H9 (cell line): ENCODE data around the gene CCDC57. TPM values are rescaled to one million over a fixed set of nuclear protein-coding genes. Genes with fewer than 3 reads are reported as not detected.

Experiments
- DNase-seq: peaks from one replicate; pipeline ENCODE4 v3.0.0-alpha.2; 2017
- H2AFZ ChIP-seq: one replicate; pipeline ENCODE4 v1.6.1; 2013; ENCODE audit warnings: mild to moderate bottlenecking, low read length, control low read depth, moderate library complexity
- H2AK5ac ChIP-seq: 2 replicates; pipeline ENCODE4 v1.6.1; 2013; ENCODE audit warnings: low read length, control low read depth, mixed read lengths; ENCODE audit not compliant: insufficient read length
- H2BK120ac ChIP-seq: one replicate; pipeline ENCODE4 v1.6.1; 2013; ENCODE audit warnings: low read depth, mild to moderate bottlenecking, low read length, control low read depth, inconsistent platforms; ENCODE audit not compliant: poor library complexity, severe bottlenecking
- H2BK12ac ChIP-seq: 2 replicates; pipeline ENCODE4 v1.6.1; 2013; ENCODE audit warnings: low read length, control low read depth, mixed read lengths, low read depth; ENCODE audit not compliant: insufficient read length
- H2BK15ac ChIP-seq: 2 replicates; pipeline ENCODE4 v1.6.1; 2013; ENCODE audit warnings: low read depth, low read length, control low read depth
- H2BK20ac ChIP-seq: one replicate; pipeline ENCODE4 v1.6.1; 2013; ENCODE audit warnings: low read depth, mild to moderate bottlenecking, low read length, control low read depth, inconsistent platforms; ENCODE audit not compliant: poor library complexity, severe bottlenecking
- H2BK5ac ChIP-seq: 2 replicates; pipeline ENCODE4 v1.6.1; 2013; ENCODE audit warnings: low read length, control low read depth, mixed read lengths; ENCODE audit not compliant: insufficient read length
- H3K14ac ChIP-seq: 2 replicates; pipeline ENCODE4 v1.6.1; 2013; ENCODE audit warnings: low read length, control low read depth; ENCODE audit not compliant: insufficient read depth
- H3K18ac ChIP-seq: 2 replicates; pipeline ENCODE4 v1.6.1; 2013; ENCODE audit warnings: low read depth, mild to moderate bottlenecking, mixed read lengths, low read length, control low read depth; ENCODE audit not compliant: insufficient read length
- H3K23ac ChIP-seq: 2 replicates; pipeline ENCODE4 v1.6.1; 2013; ENCODE audit warnings: low read length, control low read depth, mixed read lengths, low read depth; ENCODE audit not compliant: insufficient read length
- H3K23me2 ChIP-seq: 2 replicates; pipeline ENCODE4 v1.6.1; 2013; ENCODE audit warnings: low read depth, mild to moderate bottlenecking, mixed read lengths, low read length, control low read depth; ENCODE audit not compliant: insufficient read length, poor library complexity, severe bottlenecking
- H3K27ac ChIP-seq: 2 replicates; pipeline ENCODE4 v1.5.1; 2013; ENCODE audit warnings: low read length, control low read depth, mixed read lengths, low read depth; ENCODE audit not compliant: insufficient read length
- H3K27me3 ChIP-seq: 2 replicates; pipeline ENCODE4 v1.6.1; 2013; ENCODE audit warnings: low read length, control low read depth, inconsistent platforms; ENCODE audit not compliant: insufficient read depth
- H3K4ac ChIP-seq: 2 replicates; pipeline ENCODE4 v1.6.1; 2013; ENCODE audit warnings: low read depth, mild to moderate bottlenecking, control low read depth, inconsistent platforms, low read length, moderate library complexity
- H3K4me1 ChIP-seq: 2 replicates; pipeline ENCODE4 v1.6.1; 2013; ENCODE audit warnings: low read length, control low read depth, inconsistent platforms; ENCODE audit not compliant: insufficient read depth
- H3K4me2 ChIP-seq: 2 replicates; pipeline ENCODE4 v1.6.1; 2013; ENCODE audit warnings: low read length, control low read depth, mixed read lengths; ENCODE audit not compliant: insufficient read length, insufficient read depth
- H3K56ac ChIP-seq: 2 replicates; pipeline ENCODE4 v1.6.1; 2013; ENCODE audit warnings: low read depth, mild to moderate bottlenecking, mixed read lengths, low read length, control low read depth; ENCODE audit not compliant: insufficient read length
- H3K79me1 ChIP-seq: 2 replicates; pipeline ENCODE4 v1.6.1; 2013; ENCODE audit warnings: low read depth, mild to moderate bottlenecking, moderate library complexity, low read length, control low read depth, inconsistent platforms; ENCODE audit not compliant: insufficient read depth, poor library complexity, severe bottlenecking
- H3K79me2 ChIP-seq: 2 replicates; pipeline ENCODE4 v1.6.1; 2013; ENCODE audit warnings: low read length, control low read depth, inconsistent platforms; ENCODE audit not compliant: insufficient read depth
- H3K9ac ChIP-seq: 2 replicates; pipeline ENCODE4 v1.6.1; 2013; ENCODE audit warnings: low read length, control low read depth, mixed read lengths; ENCODE audit not compliant: insufficient read length; ENCODE audit errors: extremely low read depth
- H3K9me3 ChIP-seq: one replicate; pipeline ENCODE4 v1.6.1; 2013; ENCODE audit warnings: low read depth, low read length, inconsistent platforms; ENCODE audit not compliant: control insufficient read depth
- H3T11ph ChIP-seq: one replicate; pipeline ENCODE4 v1.6.1; 2013; ENCODE audit warnings: mild to moderate bottlenecking, low read length, control low read depth, inconsistent platforms
- H4K20me1 ChIP-seq: one replicate; pipeline ENCODE4 v1.6.1; 2013; ENCODE audit not compliant: control insufficient read depth, insufficient read length, insufficient read depth
- H4K5ac ChIP-seq: 2 replicates; pipeline ENCODE4 v1.6.1; 2013; ENCODE audit warnings: low read depth, mild to moderate bottlenecking, mixed read lengths, low read length, control low read depth; ENCODE audit not compliant: insufficient read length
- H4K8ac ChIP-seq: replicated peaks from 2 replicates; pipeline ENCODE4 v1.6.1; 2013; ENCODE audit warnings: low read length, control low read depth, mixed read lengths, low read depth; ENCODE audit not compliant: insufficient read length
- H4K91ac ChIP-seq: 2 replicates; pipeline ENCODE4 v1.6.1; 2013; ENCODE audit warnings: low read depth, mild to moderate bottlenecking, moderate library complexity, mixed read lengths, low read length, control low read depth; ENCODE audit not compliant: insufficient read length
- H3K27ac Mint-ChIP-seq, 3 experiments: 2 replicates in 2 of 3; 3 replicates in 1 of 3; pipeline ENCODE4 v1.8.0; 2020 to 2021; ENCODE audit warnings: mixed read lengths in 3 of 3, mild to moderate bottlenecking in 1 of 3, moderate library complexity in 1 of 3
- H3K27me3 Mint-ChIP-seq: 2 replicates; pipeline ENCODE4 v1.8.0; 2021; ENCODE audit warnings: low read depth, mild to moderate bottlenecking, moderate library complexity, mixed read lengths
- H3K36me3 Mint-ChIP-seq, 3 experiments: 2 replicates in 2 of 3; 3 replicates in 1 of 3; pipeline ENCODE4 v1.8.0; 2020 to 2021; ENCODE audit warnings: low read depth in 3 of 3, mixed read lengths in 3 of 3; ENCODE audit not compliant: insufficient read depth in 1 of 3
- H3K4me1 Mint-ChIP-seq, 2 experiments: 2 replicates each; pipeline ENCODE4 v1.8.0; 2020; ENCODE audit warnings: mixed read lengths in 2 of 2
- H3K4me3 Mint-ChIP-seq, 2 experiments: 2 replicates in 1 of 2; 3 replicates in 1 of 2; pipeline ENCODE4 v1.8.0; 2020 to 2021; ENCODE audit warnings: mild to moderate bottlenecking in 2 of 2, mixed read lengths in 2 of 2, moderate library complexity in 1 of 2
- H3K9me3 Mint-ChIP-seq, 2 experiments: 2 replicates in 1 of 2; 3 replicates in 1 of 2; pipeline ENCODE4 v1.8.0; 2020; ENCODE audit warnings: mild to moderate bottlenecking in 2 of 2, mixed read lengths in 2 of 2, moderate library complexity in 1 of 2
- CTCF ChIP-seq: fragments of 200-600 bp; sonication (generic); conservative IDR thresholded peaks from 3 replicates; pipeline ENCODE4 v1.8.0; 2021; ENCODE audit warnings: antibody characterized with exemption, mild to moderate bottlenecking
- WGBS: extraction: QIAGEN DNeasy Blood & Tissue Kit; methylation state at CpG from one replicate; pipeline ENCODE4 v1.1.7; 2013; ENCODE audit warnings: missing lambda C conversion rate, low lambda C conversion rate, mixed read lengths; ENCODE audit not compliant: insufficient read length; ENCODE audit errors: extremely low coverage; 5-methylcytosine and 5-hydroxymethylcytosine counted together
- total RNA-seq: library from RNA; stranded (reverse); gene quantifications from 2 replicates; pipeline ENCODE4 v1.2.1, GENCODE V29; 2021

The CCDC57 gene
- total RNA-seq, 1 experiment from 2014 or later, result 11.0 TPM

- Histone ChIP-seq H3K79me1 (no peaks in the 10 kb centered on the region), H3K27ac (no peak overlapping the region), H2AFZ (no peak overlapping the region), H3K14ac (no peak overlapping the region), H2AK5ac (no peak overlapping the region), H3K23ac (no peak overlapping the region), H3K18ac (no peak overlapping the region), H3K27me3 (no peaks in the 10 kb centered on the region), H3K56ac (no peak overlapping the region), H3K4ac (no peak overlapping the region), H4K5ac (no peak overlapping the region), H2BK120ac (no peak overlapping the region), H4K8ac (no peak overlapping the region), H3K23me2 (peaks cover 4% of the 10 kb centered on the region), H2BK5ac (no peak overlapping the region), H3T11ph (no peak overlapping the region), H2BK20ac (no peak overlapping the region), H2BK12ac (no peak overlapping the region), H3K9me3 (no peaks in the 10 kb centered on the region), H3K4me1 (no peaks in the 10 kb centered on the region), H3K4me2 (no peak overlapping the region), H2BK15ac (no peak overlapping the region), H3K79me2 (no peaks in the 10 kb centered on the region), H4K91ac (no peak overlapping the region), H4K20me1 (no peaks in the 10 kb centered on the region), H3K9ac (no peak overlapping the region)
- WGBS, result no CpG with 5 or more reads among the region's 44 CpGs
- H3K27ac Mint-ChIP-seq, result no peak overlapping the region
- peak; percentile 87 for DNase-seq
- H3K36me3 Mint-ChIP-seq, result peaks cover 3 to 8% (median 5%) of the 10 kb centered on the region in 3 experiments; a peak in 5 of 7 replicates
- peaks cover 9% of the 10 kb centered on the region for H3K27me3 Mint-ChIP-seq
- no peak overlapping the region for H3K4me3 Mint-ChIP-seq
- peaks cover 2 to 17% of the 10 kb centered on the region in 2 experiments for H3K4me1 Mint-ChIP-seq
- TF ChIP-seq CTCF, result peak; percentile 96
- no peaks in the 10 kb centered on the region for H3K9me3 Mint-ChIP-seq
Observed at GRCh38 chr17:82236142-82236971, 23.7 kb upstream of the CCDC57 start.
